H1 (cell line): Measurements from ENCODE around the gene KLRC3. TPM values are rescaled to one million over a fixed set of nuclear protein-coding genes. Genes with fewer than 3 reads are reported as not detected.

Experiments used
- CTBP2 ChIP-seq: IDR thresholded peaks from 2 replicates; pipeline ENCODE4 v1.7.0; 2011; ENCODE audit warnings: borderline replicate concordance, mild to moderate bottlenecking, moderate library complexity, mixed read lengths, low read length; ENCODE audit not compliant: insufficient read depth, insufficient read length
- JUN ChIP-seq: IDR thresholded peaks from 2 replicates; pipeline ENCODE4 v1.6.1; 2011; ENCODE audit warnings: low read depth, mild to moderate bottlenecking, improper control_type of control experiment, low read length
- MAFK ChIP-seq: IDR thresholded peaks from 2 replicates; pipeline ENCODE4 v1.6.1; 2012; ENCODE audit warnings: low read depth, mild to moderate bottlenecking, improper control_type of control experiment, low read length
- RAD21 ChIP-seq, 2 experiments: IDR thresholded peaks in 1 of 2; conservative IDR thresholded peaks in 1 of 2; 2 replicates each; pipeline ENCODE4 v1.6.1; 2011; ENCODE audit warnings: low read depth in 2 of 2, low read length in 2 of 2, improper control_type of control experiment in 1 of 2, inconsistent platforms in 1 of 2, mild to moderate bottlenecking in 1 of 2, moderate library complexity in 1 of 2
- RNF2 ChIP-seq: fragments of 200-900, 300-1000 bp; sonication (generic); IDR thresholded peaks from 2 replicates; pipeline ENCODE4 v1.7.1; 2016; ENCODE audit warnings: borderline replicate concordance, low read depth, mild to moderate bottlenecking, antibody characterized with exemption, low read length; ENCODE audit not compliant: poor library complexity, severe bottlenecking; ENCODE audit errors: missing control alignments
- SIN3A ChIP-seq, 2 experiments: IDR thresholded peaks in 1 of 2; conservative IDR thresholded peaks in 1 of 2; 2 replicates each; pipeline ENCODE4 v1.6.1; 2011 to 2012; ENCODE audit warnings: low read length in 2 of 2, improper control_type of control experiment in 1 of 2, low read depth in 1 of 2, mild to moderate bottlenecking in 1 of 2
- TAF1 ChIP-seq: IDR thresholded peaks from 2 replicates; pipeline ENCODE4 v1.6.1; 2011; ENCODE audit warnings: mild to moderate bottlenecking, low read depth, low read length
- polyA plus RNA-seq, 7 experiments: library from polyadenylated mRNA; depleted of rRNA in 3 of 7; stranded (reverse) in 5 of 7; unstranded in 2 of 7; fragments of >200 nt in 5 of 7; fragments of 200-250 nt in 2 of 7; gene quantifications; 1 replicate in 5 of 7; 2 replicates in 1 of 7; 4 replicates in 1 of 7; pipeline versions ENCODE4 v1.2.1 to v1.2.3, GENCODE V29; 2011 to 2013; ENCODE audit warnings: missing spikeins in 2 of 7, mixed read lengths in 2 of 7
- total RNA-seq: library from RNA; stranded (reverse); fragmentation: NEBNext Ultra II Directional; extraction: Animal tissue kit (Norgen Biotek cat#: 25700); gene quantifications from 2 replicates; pipeline ENCODE4 v1.2.1, GENCODE V29; 2021
- TF ChIP-seq, protein P1 (sequence below), 3 experiments: IDR thresholded peaks; 1 replicate in 2 of 3; 2 replicates in 1 of 3; pipeline versions ENCODE4 v1.5.1 to v1.6.1; 2011; ENCODE audit warnings: low read length in 3 of 3, mild to moderate bottlenecking in 3 of 3, inconsistent platforms in 2 of 3, low read depth in 1 of 3, moderate library complexity in 1 of 3; ENCODE audit not compliant: insufficient read depth in 1 of 3; ENCODE audit errors: control extremely low read depth in 1 of 3

KLRC3 gene
- total and polyA plus RNA-seq, 2 of the 8 experiments (the other 6 are each of a cell fraction or from before 2014, with no cell fraction given): not detected

DNA sequence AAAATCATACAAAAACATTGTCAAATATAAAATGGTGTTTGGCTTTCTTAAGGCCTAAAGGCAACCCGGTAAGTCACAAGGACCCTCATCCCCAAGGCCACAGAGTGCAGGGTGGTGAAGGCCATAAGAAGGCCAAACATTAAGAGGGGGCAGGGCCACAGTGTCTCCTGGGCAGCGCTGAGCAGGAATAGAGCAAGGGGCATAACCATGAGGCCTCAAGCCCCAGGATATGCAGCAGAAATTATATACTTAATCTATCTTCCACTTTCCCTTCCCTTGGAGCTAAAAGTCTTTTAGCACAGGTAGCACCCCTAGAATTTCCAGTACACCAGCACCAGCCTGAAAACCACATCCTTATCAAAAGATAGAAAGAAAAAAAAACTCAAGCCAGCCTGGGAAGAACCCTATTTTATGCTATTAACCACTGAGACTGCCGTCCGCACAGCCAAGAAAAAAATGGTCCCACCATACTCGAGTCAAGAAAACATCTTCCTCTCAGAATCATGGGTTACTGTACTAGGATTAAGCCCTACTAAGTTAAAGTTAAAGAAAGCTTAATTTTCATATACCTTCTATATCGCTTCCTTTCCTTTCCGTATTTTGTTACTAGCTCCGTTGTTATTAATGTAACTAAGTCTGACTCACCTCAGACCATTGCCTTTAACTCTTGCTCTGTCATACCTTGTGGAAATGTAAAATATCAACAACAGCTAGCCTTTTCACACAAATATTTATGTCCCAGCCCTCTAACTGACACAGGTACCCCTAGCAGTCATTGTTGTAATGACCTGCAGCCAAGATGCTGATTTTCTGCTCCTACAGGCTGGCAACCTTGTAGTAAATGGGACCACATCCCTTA lies 50.6 kb downstream of the KLRC3 start (continued):
- TF ChIP-seq SIN3A (conservative IDR thresholded peaks at IDR 0.05 in 1 of 2, IDR thresholded peaks at IDR 0.05 in 1 of 2; ENCODE audit: low read depth in 1 of 2, low read length in 2 of 2) (no peak), TAF1 (no peak), CTBP2 (no peak), RNF2 (no peak), RAD21 (IDR thresholded peaks at IDR 0.05 in 1 of 2, conservative IDR thresholded peaks at IDR 0.05 in 1 of 2; ENCODE audit: low read depth in 2 of 2, low read length in 2 of 2) (no peak), MAFK (no peak), JUN (no peak)
- TF ChIP-seq, protein P1, sequence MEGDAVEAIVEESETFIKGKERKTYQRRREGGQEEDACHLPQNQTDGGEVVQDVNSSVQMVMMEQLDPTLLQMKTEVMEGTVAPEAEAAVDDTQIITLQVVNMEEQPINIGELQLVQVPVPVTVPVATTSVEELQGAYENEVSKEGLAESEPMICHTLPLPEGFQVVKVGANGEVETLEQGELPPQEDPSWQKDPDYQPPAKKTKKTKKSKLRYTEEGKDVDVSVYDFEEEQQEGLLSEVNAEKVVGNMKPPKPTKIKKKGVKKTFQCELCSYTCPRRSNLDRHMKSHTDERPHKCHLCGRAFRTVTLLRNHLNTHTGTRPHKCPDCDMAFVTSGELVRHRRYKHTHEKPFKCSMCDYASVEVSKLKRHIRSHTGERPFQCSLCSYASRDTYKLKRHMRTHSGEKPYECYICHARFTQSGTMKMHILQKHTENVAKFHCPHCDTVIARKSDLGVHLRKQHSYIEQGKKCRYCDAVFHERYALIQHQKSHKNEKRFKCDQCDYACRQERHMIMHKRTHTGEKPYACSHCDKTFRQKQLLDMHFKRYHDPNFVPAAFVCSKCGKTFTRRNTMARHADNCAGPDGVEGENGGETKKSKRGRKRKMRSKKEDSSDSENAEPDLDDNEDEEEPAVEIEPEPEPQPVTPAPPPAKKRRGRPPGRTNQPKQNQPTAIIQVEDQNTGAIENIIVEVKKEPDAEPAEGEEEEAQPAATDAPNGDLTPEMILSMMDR (IDR thresholded peaks at IDR 0.05; ENCODE audit: control extremely low read depth in 1 of 3, insufficient read depth in 1 of 3, low read depth in 1 of 3, low read length in 3 of 3): no peak
